ENCODE data around the gene FOXB2.
"Not testable (repeated sequence)": the region's sequence is repeated elsewhere in the genome, so short reads cannot be mapped to it uniquely, and the experiment has no call there.

DNA sequence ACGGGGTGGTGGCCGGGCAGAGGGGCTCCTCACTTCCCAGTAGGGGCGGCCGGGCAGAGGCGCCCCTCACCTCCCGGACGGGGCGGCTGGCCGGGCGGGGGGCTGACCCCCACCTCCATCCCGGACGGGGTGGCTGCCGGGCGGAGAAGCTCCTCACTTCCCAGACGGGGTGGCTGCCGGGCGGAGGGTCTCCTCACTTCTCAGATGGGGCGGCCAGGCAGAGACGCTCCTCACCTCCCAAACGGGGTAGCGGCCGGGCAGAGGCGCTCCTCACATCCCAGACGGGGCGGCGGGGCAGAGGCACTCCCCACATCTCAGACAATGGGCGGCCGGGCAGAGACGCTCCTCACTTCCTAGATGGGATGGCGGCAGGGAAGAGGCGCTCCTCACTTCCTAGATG lies 41.2 kb downstream of the FOXB2 start:
- TF ChIP-seq EZH2 (IDR thresholded peaks at IDR 0.05), result not testable (repeated sequence)
- TF ChIP-seq, protein P1, sequence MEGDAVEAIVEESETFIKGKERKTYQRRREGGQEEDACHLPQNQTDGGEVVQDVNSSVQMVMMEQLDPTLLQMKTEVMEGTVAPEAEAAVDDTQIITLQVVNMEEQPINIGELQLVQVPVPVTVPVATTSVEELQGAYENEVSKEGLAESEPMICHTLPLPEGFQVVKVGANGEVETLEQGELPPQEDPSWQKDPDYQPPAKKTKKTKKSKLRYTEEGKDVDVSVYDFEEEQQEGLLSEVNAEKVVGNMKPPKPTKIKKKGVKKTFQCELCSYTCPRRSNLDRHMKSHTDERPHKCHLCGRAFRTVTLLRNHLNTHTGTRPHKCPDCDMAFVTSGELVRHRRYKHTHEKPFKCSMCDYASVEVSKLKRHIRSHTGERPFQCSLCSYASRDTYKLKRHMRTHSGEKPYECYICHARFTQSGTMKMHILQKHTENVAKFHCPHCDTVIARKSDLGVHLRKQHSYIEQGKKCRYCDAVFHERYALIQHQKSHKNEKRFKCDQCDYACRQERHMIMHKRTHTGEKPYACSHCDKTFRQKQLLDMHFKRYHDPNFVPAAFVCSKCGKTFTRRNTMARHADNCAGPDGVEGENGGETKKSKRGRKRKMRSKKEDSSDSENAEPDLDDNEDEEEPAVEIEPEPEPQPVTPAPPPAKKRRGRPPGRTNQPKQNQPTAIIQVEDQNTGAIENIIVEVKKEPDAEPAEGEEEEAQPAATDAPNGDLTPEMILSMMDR (IDR thresholded peaks at IDR 0.05), result not testable (repeated sequence)
